ENCODE results near the gene CLIC1.

Gene CLIC1

GRCh38 chr6:31762356-31762755 lies 26.0 kb upstream of the CLIC1 start, which contains the start of gene SAPCD1:
Gene SAPCD1 (plus strand): TSS chr6:31762656. CDS start chr6:31763055, 399 bp downstream.
- no peak for TF ChIP-seq CREB1 (IDR thresholded peaks at IDR 0.05; ENCODE audit: low read depth)

- TF ChIP-seq TCF12 (IDR thresholded peaks at IDR 0.05; ENCODE audit: low read depth) = no peak
Observed at GRCh38 chr6:31761343-31761742, 25.0 kb upstream of the CLIC1 start.

- TF ChIP-seq ZBTB7A (IDR thresholded peaks at IDR 0.05; ENCODE audit: low read depth) = no peak
- no peak for TF ChIP-seq RAD21 (IDR thresholded peaks at IDR 0.05; ENCODE audit: low read depth)
- TF ChIP-seq CEBPB (IDR thresholded peaks at IDR 0.05) = no peak
- no peak for TF ChIP-seq YY1 (IDR thresholded peaks at IDR 0.05; ENCODE audit: low read depth)
- TF ChIP-seq TCF12 (IDR thresholded peaks at IDR 0.05; ENCODE audit: low read depth) = no peak
Observed at GRCh38 chr6:31760790-31761189, 24.5 kb upstream of the CLIC1 start.

- TF ChIP-seq ZBTB7A (IDR thresholded peaks at IDR 0.05; ENCODE audit: low read depth) (no peak), USF1 (IDR thresholded peaks at IDR 0.05) (no peak), MAX (IDR thresholded peaks at IDR 0.05) (no peak), TCF12 (IDR thresholded peaks at IDR 0.05; ENCODE audit: low read depth) (no peak), TEAD4 (IDR thresholded peaks at IDR 0.05) (no peak), NFIC (IDR thresholded peaks at IDR 0.05) (no peak), YY1 (IDR thresholded peaks at IDR 0.05; ENCODE audit: low read depth) (no peak), CEBPB (IDR thresholded peaks at IDR 0.05) (no peak), RAD21 (IDR thresholded peaks at IDR 0.05; ENCODE audit: low read depth) (no peak), EP300 (IDR thresholded peaks at IDR 0.05; ENCODE audit: borderline replicate concordance) (no peak), CREB1 (IDR thresholded peaks at IDR 0.05; ENCODE audit: low read depth) (no peak), FOXM1 (IDR thresholded peaks at IDR 0.05; ENCODE audit: borderline replicate concordance, low read depth) (no peak), EGR1 (IDR thresholded peaks at IDR 0.05) (no peak), TAF1 (IDR thresholded peaks at IDR 0.05; ENCODE audit: low read depth) (no peak)
Observed at GRCh38 chr6:31758281-31758680, 22.0 kb upstream of the CLIC1 start.

GRCh38 chr6:31752739-31753319 lies 16.5 kb upstream of the CLIC1 start:
- no peak for TF ChIP-seq FOXM1 (IDR thresholded peaks at IDR 0.05; ENCODE audit: borderline replicate concordance, low read depth)

- TF ChIP-seq YY1 (IDR thresholded peaks at IDR 0.05; ENCODE audit: low read depth) = no peak
- TF ChIP-seq NFIC (IDR thresholded peaks at IDR 0.05) = no peak
- TF ChIP-seq TAF1 (IDR thresholded peaks at IDR 0.05; ENCODE audit: low read depth) = no peak
- no peak for TF ChIP-seq USF1 (IDR thresholded peaks at IDR 0.05)
- TF ChIP-seq RAD21 (IDR thresholded peaks at IDR 0.05; ENCODE audit: low read depth) = no peak
- no peak for TF ChIP-seq MAX (IDR thresholded peaks at IDR 0.05)
- TF ChIP-seq REST (IDR thresholded peaks at IDR 0.05; ENCODE audit: low read depth) = no peak
- TF ChIP-seq CEBPB (IDR thresholded peaks at IDR 0.05) = no peak
- no peak for TF ChIP-seq TCF12 (IDR thresholded peaks at IDR 0.05; ENCODE audit: low read depth)
Observed at GRCh38 chr6:31750411-31751022, 14.2 kb upstream of the CLIC1 start.

- TF ChIP-seq TEAD4 (IDR thresholded peaks at IDR 0.05) = no peak
- TF ChIP-seq CEBPB (IDR thresholded peaks at IDR 0.05) = no peak
- TF ChIP-seq FOXM1 (IDR thresholded peaks at IDR 0.05; ENCODE audit: borderline replicate concordance, low read depth) = no peak
- no peak for TF ChIP-seq TCF12 (IDR thresholded peaks at IDR 0.05; ENCODE audit: low read depth)
- no peak for TF ChIP-seq MAX (IDR thresholded peaks at IDR 0.05)
- TF ChIP-seq NFIC (IDR thresholded peaks at IDR 0.05) = no peak
- no peak for TF ChIP-seq EGR1 (IDR thresholded peaks at IDR 0.05)
- no peak for TF ChIP-seq TAF1 (IDR thresholded peaks at IDR 0.05; ENCODE audit: low read depth)
- no peak for TF ChIP-seq ZBTB7A (IDR thresholded peaks at IDR 0.05; ENCODE audit: low read depth)
- TF ChIP-seq USF1 (IDR thresholded peaks at IDR 0.05) = no peak
- no peak for TF ChIP-seq CREB1 (IDR thresholded peaks at IDR 0.05; ENCODE audit: low read depth)
- TF ChIP-seq EP300 (IDR thresholded peaks at IDR 0.05; ENCODE audit: borderline replicate concordance) = no peak
- no peak for TF ChIP-seq REST (IDR thresholded peaks at IDR 0.05; ENCODE audit: low read depth)
Observed at GRCh38 chr6:31749301-31750036, 13.1 kb upstream of the CLIC1 start.
